PC-3 (cell line): ENCODE measurements around the gene ARMC8. TPM values are rescaled to one million over a fixed set of nuclear protein-coding genes. Genes with fewer than 3 reads are reported as not detected.
A peak's percentile ranks its signal among the peaks of the same experiment; 100 is the strongest.

ENCODE experiments used
- ATAC-seq: fragments of 200-7000 bp; cut with Tn5 transposase; 2 replicates; pipeline ENCODE4 v1.9.1; 2020; ENCODE audit warnings: mild to moderate bottlenecking, moderate library complexity
- BruUV-seq: library from RNA; stranded (reverse); fragments of 400-500 nt; replicated peaks from 2 replicates; lab custom pipeline; 2021; lab: Mats Ljungman, UMichigan
- CTCF ChIA-PET: fragments of 300-600 bp; sonication (Branson Sonifier 250); formaldehyde crosslinking; loops from one replicate; lab custom pipeline; 2022; ENCODE audit warnings: antibody characterized with exemption; lab: Charles Lee
- POLR2A ChIA-PET: fragments of 300-600 bp; sonication (Branson Sonifier 250); formaldehyde crosslinking; loops from one replicate; lab custom pipeline; 2022; ENCODE audit warnings: antibody characterized with exemption; ENCODE audit not compliant: unreplicated experiment; lab: Charles Lee
- DNase-seq: peaks from one replicate; pipeline ENCODE4 v3.0.0-alpha.2; 2015
- H2AFZ ChIP-seq: fragments of 300-600 bp; sonication (generic); 2 replicates; pipeline ENCODE4 v1.6.0; 2016; ENCODE audit warnings: antibody characterized with exemption, low read length
- H3F3A ChIP-seq: fragments of 300-600 bp; sonication (generic); one replicate; pipeline ENCODE4 v1.6.0; 2017; ENCODE audit warnings: antibody characterized with exemption, low read length, control low read depth, mild to moderate bottlenecking; ENCODE audit not compliant: unreplicated experiment
- H3K27ac ChIP-seq: fragments of 300-600 bp; sonication (generic); 2 replicates; pipeline ENCODE4 v1.5.1; 2016; ENCODE audit warnings: mild to moderate bottlenecking, low read length
- H3K27me3 ChIP-seq: fragments of 300-600 bp; sonication (generic); 2 replicates; pipeline ENCODE4 v1.6.1; 2016; ENCODE audit warnings: low read length, mixed read lengths
- H3K36me3 ChIP-seq: fragments of 300-600 bp; sonication (generic); 2 replicates; pipeline ENCODE4 v1.6.1; 2016; ENCODE audit warnings: low read depth, mixed run types, low read length, mixed read lengths
- H3K4me1 ChIP-seq: fragments of 300-600 bp; sonication (generic); 2 replicates; pipeline ENCODE4 v1.5.1; 2016; ENCODE audit warnings: low read length; ENCODE audit not compliant: insufficient read depth
- H3K4me2 ChIP-seq: fragments of 300-600 bp; sonication (generic); 2 replicates; pipeline ENCODE4 v1.6.0; 2016; ENCODE audit warnings: low read length
- H3K4me3 ChIP-seq: fragments of 300-600 bp; sonication (generic); 2 replicates; pipeline ENCODE4 v1.5.1; 2016; ENCODE audit warnings: mild to moderate bottlenecking, low read length, mixed read lengths
- H3K79me2 ChIP-seq: fragments of 300-600 bp; sonication (generic); 2 replicates; pipeline ENCODE4 v1.6.1; 2017; ENCODE audit warnings: low read length, mixed read lengths
- H3K9ac ChIP-seq: fragments of 300-600 bp; sonication (generic); 2 replicates; pipeline ENCODE4 v1.6.0; 2016; ENCODE audit warnings: mild to moderate bottlenecking, low read length
- H3K9me2 ChIP-seq: fragments of 300-600 bp; sonication (generic); replicated peaks from 2 replicates; pipeline ENCODE4 v1.6.1; 2016; ENCODE audit warnings: mixed run types, low read length, mixed read lengths
- H3K9me3 ChIP-seq: fragments of 300-600 bp; sonication (generic); 2 replicates; pipeline ENCODE4 v1.6.1; 2016; ENCODE audit warnings: low read length, mixed read lengths
- H4K20me1 ChIP-seq: fragments of 300-600 bp; sonication (generic); 2 replicates; pipeline ENCODE4 v1.6.1; 2016; ENCODE audit warnings: low read length, mixed read lengths
- EZH2 ChIP-seq: fragments of 300-600 bp; sonication (generic); IDR thresholded peaks from one replicate; pipeline ENCODE4 v1.6.1; 2017; ENCODE audit warnings: antibody characterized with exemption, mild to moderate bottlenecking, low read length; ENCODE audit not compliant: unreplicated experiment
- EZH2phosphoT487 ChIP-seq: fragments of 300-600 bp; sonication (generic); IDR thresholded peaks from 2 replicates; pipeline ENCODE4 v1.6.1; 2018; ENCODE audit warnings: mild to moderate bottlenecking, antibody characterized with exemption, low read length, borderline replicate concordance
- intact Hi-C: fragments of 100-400 bp; cut with micrococcal nuclease; formaldehyde crosslinking; loops from 2 replicates; pipeline ENCODE4 v1.9.0; 2023
- total RNA-seq: library from RNA; depleted of rRNA; stranded (reverse); fragments of >200 nt; gene quantifications from 2 replicates; pipeline ENCODE4 v1.2.3, GENCODE V29; 2014
- TF ChIP-seq, protein P1 (sequence below): fragments of 300-600 bp; sonication (generic); conservative IDR thresholded peaks from 2 replicates; pipeline ENCODE4 v1.5.1; 2017; ENCODE audit warnings: antibody characterized with exemption, low read depth, mild to moderate bottlenecking, low read length

The ARMC8 gene
- total RNA-seq, 1 experiment from 2014 or later = 21.1 TPM

DNA sequence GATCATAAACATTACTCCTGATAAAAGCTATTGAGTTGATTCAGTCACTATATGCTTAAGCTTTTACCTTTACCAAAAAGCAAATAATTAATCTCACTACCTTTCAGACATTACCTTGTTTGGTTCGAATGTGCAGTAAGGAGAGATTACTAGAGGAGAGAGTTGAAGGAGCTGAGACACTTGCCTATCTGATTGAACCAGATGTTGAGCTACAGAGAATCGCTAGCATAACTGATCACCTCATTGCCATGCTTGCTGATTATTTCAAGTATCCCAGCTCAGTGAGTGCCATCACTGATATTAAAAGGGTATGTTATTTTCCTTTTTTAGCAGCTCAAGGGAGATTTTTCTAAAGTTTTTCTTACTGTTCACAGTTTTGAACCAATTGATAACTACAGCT is 54.6 kb downstream of the ARMC8 start:
- no peak overlapping the region for H2AFZ ChIP-seq
- no TSS peak for BruUV-seq
- no peaks in the 10 kb centered on the region for H3K79me2 ChIP-seq
- TF ChIP-seq, protein P1, sequence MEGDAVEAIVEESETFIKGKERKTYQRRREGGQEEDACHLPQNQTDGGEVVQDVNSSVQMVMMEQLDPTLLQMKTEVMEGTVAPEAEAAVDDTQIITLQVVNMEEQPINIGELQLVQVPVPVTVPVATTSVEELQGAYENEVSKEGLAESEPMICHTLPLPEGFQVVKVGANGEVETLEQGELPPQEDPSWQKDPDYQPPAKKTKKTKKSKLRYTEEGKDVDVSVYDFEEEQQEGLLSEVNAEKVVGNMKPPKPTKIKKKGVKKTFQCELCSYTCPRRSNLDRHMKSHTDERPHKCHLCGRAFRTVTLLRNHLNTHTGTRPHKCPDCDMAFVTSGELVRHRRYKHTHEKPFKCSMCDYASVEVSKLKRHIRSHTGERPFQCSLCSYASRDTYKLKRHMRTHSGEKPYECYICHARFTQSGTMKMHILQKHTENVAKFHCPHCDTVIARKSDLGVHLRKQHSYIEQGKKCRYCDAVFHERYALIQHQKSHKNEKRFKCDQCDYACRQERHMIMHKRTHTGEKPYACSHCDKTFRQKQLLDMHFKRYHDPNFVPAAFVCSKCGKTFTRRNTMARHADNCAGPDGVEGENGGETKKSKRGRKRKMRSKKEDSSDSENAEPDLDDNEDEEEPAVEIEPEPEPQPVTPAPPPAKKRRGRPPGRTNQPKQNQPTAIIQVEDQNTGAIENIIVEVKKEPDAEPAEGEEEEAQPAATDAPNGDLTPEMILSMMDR = no peak
- no peak for TF ChIP-seq EZH2phosphoT487
- no peak for TF ChIP-seq EZH2
- intact Hi-C loops = loop anchor here (2.0 kb wide), 1 partner anchor 55 kb away; the partner anchor contains the start of gene ARMC8
- H4K20me1 ChIP-seq = no peaks in the 10 kb centered on the region
- H3K4me3 ChIP-seq = no peak overlapping the region
- H3K9ac ChIP-seq = no peak overlapping the region
- ChIA-PET CTCF (no interaction called here), POLR2A (no interaction called here)
- peaks cover 23% of the 10 kb centered on the region; the same call in 1 of the 2 replicates for H3K36me3 ChIP-seq
- H3F3A ChIP-seq = no peaks in the 10 kb centered on the region
- DNase-seq (no peak), ATAC-seq (no peak)
- H3K9me3 ChIP-seq = no peaks in the 10 kb centered on the region
- no peaks in the 10 kb centered on the region for H3K9me2 ChIP-seq
- peak overlapping the region; percentile 11 for H3K27ac ChIP-seq
- no peaks in the 10 kb centered on the region for H3K27me3 ChIP-seq
- no peak overlapping the region for H3K4me2 ChIP-seq
- H3K4me1 ChIP-seq = peaks cover 18% of the 10 kb centered on the region

DNA sequence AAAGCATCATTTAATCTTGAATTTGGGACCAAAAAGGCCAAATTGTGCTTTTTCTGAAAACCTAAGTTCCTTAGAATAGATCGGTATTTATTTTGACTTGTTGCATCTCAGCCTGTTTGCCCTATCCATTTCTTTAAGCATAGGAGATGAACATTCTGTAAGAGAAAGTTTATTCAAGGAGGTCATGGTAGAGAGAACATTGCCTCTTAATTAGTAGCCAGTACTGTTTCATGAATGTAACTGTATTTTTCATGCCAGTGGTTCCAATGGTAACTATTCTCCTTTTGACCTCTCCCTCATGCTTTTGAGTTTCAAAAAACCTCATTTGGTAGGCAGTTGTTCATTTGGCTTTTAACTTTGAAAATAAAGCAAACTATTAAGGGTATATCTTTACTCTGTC is 55.4 kb downstream of the ARMC8 start:
- no TSS peak for BruUV-seq
- Histone ChIP-seq H3K27me3 (no peaks in the 10 kb centered on the region), H3K4me2 (no peak overlapping the region), H3K36me3 (peaks cover 18% of the 10 kb centered on the region; the same call in 1 of the 2 replicates), H3K9me2 (no peaks in the 10 kb centered on the region), H2AFZ (no peak overlapping the region), H3K79me2 (no peaks in the 10 kb centered on the region), H3K9ac (no peak overlapping the region), H3K4me1 (peaks cover 18% of the 10 kb centered on the region), H4K20me1 (no peaks in the 10 kb centered on the region), H3K4me3 (no peak overlapping the region), H3F3A (no peaks in the 10 kb centered on the region), H3K9me3 (no peaks in the 10 kb centered on the region), H3K27ac (no peak overlapping the region)
- TF ChIP-seq, protein P1 = no peak
- no peak for TF ChIP-seq EZH2
- no peak for TF ChIP-seq EZH2phosphoT487
- DNase-seq (no peak), ATAC-seq (no peak)
- ChIA-PET POLR2A (no interaction called here), CTCF (no interaction called here)
- intact Hi-C loops = no loop called here

DNA sequence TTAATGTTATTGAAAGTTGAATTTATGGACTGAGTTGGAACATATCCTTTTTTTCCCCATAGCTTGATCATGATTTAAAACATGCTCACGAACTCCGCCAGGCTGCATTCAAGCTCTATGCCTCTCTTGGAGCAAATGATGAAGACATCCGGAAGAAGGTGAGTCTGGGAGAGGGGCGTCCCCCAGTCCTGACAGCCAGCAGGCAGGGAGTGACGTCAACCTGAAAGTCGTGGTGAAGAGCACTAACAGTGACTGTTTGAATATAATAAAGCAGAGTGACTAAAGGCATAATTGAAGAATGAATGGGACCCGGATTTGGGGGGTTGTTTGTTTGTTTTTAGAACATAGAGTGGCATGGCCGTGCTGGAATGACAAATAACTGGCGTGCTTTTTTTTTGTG is 57.9 kb downstream of the ARMC8 start:
- H3K9ac ChIP-seq = no peak overlapping the region
- H4K20me1 ChIP-seq = no peaks in the 10 kb centered on the region
- DNase-seq = peak; percentile 18
- peak; percentile 25 for ATAC-seq
- H3F3A ChIP-seq = no peaks in the 10 kb centered on the region
- H2AFZ ChIP-seq = no peak overlapping the region
- no peaks in the 10 kb centered on the region for H3K9me3 ChIP-seq
- CTCF ChIA-PET = no interaction called here
- H3K27me3 ChIP-seq = no peaks in the 10 kb centered on the region
- peak overlapping the region; percentile 75 for H3K27ac ChIP-seq
- POLR2A ChIA-PET = no interaction called here
- no TSS peak for BruUV-seq
- no peak overlapping the region for H3K4me2 ChIP-seq
- no peak overlapping the region for H3K4me3 ChIP-seq
- intact Hi-C loops = loop anchor here (1.0 kb wide), 1 partner anchor 58 kb away; the partner anchor contains the start of gene ARMC8
- peaks cover 10% of the 10 kb centered on the region; the same call in 1 of the 2 replicates for H3K4me1 ChIP-seq
- no peaks in the 10 kb centered on the region for H3K79me2 ChIP-seq
- no peaks in the 10 kb centered on the region for H3K9me2 ChIP-seq
- H3K36me3 ChIP-seq = peaks cover 2% of the 10 kb centered on the region; the same call in 1 of the 2 replicates
- TF ChIP-seq, protein P1 = no peak
- no peak for TF ChIP-seq EZH2phosphoT487
- TF ChIP-seq EZH2 = no peak
